Measurements from ENCODE around the gene RAD21L1.

DNA sequence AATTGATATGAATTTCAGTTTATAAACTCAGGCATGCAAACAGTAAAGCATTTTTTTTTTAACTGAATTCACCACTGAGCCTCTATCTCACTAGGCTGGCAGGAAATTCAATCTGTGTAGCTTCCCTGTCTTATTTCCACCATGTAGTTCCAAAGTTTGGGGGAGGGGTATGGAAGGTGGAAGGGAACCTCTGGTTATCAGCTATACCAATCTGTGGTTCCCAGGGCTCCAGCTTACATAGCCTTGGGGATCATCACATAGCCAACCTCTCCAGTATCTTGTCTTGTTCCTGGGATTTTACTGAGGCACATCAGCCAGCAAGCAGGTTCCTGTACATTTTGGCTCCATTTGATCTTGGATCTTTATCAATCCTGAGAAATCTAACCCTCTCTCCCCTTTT, 15.6 kb downstream of the RAD21L1 start:
- no peak for TF ChIP-seq EP300 (IDR thresholded peaks at IDR 0.05; ENCODE audit: borderline replicate concordance)
- TF ChIP-seq RAD21 (IDR thresholded peaks at IDR 0.05; ENCODE audit: low read depth), result no peak
- no peak for TF ChIP-seq CEBPB (IDR thresholded peaks at IDR 0.05)
- TF ChIP-seq, protein P1, sequence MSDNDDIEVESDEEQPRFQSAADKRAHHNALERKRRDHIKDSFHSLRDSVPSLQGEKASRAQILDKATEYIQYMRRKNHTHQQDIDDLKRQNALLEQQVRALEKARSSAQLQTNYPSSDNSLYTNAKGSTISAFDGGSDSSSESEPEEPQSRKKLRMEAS (IDR thresholded peaks at IDR 0.05), result no peak
- no peak for TF ChIP-seq YY1 (IDR thresholded peaks at IDR 0.05; ENCODE audit: low read depth)
- no peak for TF ChIP-seq CREB1 (IDR thresholded peaks at IDR 0.05; ENCODE audit: low read depth)
- TF ChIP-seq ZBTB7A (IDR thresholded peaks at IDR 0.05; ENCODE audit: low read depth), result no peak
- TF ChIP-seq, protein P2, sequence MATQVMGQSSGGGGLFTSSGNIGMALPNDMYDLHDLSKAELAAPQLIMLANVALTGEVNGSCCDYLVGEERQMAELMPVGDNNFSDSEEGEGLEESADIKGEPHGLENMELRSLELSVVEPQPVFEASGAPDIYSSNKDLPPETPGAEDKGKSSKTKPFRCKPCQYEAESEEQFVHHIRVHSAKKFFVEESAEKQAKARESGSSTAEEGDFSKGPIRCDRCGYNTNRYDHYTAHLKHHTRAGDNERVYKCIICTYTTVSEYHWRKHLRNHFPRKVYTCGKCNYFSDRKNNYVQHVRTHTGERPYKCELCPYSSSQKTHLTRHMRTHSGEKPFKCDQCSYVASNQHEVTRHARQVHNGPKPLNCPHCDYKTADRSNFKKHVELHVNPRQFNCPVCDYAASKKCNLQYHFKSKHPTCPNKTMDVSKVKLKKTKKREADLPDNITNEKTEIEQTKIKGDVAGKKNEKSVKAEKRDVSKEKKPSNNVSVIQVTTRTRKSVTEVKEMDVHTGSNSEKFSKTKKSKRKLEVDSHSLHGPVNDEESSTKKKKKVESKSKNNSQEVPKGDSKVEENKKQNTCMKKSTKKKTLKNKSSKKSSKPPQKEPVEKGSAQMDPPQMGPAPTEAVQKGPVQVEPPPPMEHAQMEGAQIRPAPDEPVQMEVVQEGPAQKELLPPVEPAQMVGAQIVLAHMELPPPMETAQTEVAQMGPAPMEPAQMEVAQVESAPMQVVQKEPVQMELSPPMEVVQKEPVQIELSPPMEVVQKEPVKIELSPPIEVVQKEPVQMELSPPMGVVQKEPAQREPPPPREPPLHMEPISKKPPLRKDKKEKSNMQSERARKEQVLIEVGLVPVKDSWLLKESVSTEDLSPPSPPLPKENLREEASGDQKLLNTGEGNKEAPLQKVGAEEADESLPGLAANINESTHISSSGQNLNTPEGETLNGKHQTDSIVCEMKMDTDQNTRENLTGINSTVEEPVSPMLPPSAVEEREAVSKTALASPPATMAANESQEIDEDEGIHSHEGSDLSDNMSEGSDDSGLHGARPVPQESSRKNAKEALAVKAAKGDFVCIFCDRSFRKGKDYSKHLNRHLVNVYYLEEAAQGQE (IDR thresholded peaks at IDR 0.05; ENCODE audit: low read depth), result no peak
- TF ChIP-seq TAF1 (IDR thresholded peaks at IDR 0.05; ENCODE audit: low read depth), result no peak
- no peak for TF ChIP-seq TCF12 (IDR thresholded peaks at IDR 0.05; ENCODE audit: low read depth)
- TF ChIP-seq TEAD4 (IDR thresholded peaks at IDR 0.05), result no peak
- no peak for TF ChIP-seq EGR1 (IDR thresholded peaks at IDR 0.05)
- no peak for TF ChIP-seq NFIC (IDR thresholded peaks at IDR 0.05)

All from Ishikawa (cell line).